GM12878 (cell line): ENCODE data around the gene PPT1. TPM values are rescaled to one million over a fixed set of nuclear protein-coding genes. Genes with fewer than 3 reads are reported as not detected.

Experiments used
- ATAC-seq: fragments of 200-7000 bp; cut with Tn5 transposase; 3 replicates; pipeline ENCODE4 v1.9.1; 2020; ENCODE audit warnings: mild to moderate bottlenecking, moderate library complexity
- BruUV-seq: library from RNA; stranded (reverse); fragments of 400-500 nt; replicated peaks from 2 replicates; lab custom pipeline; 2021; lab: Mats Ljungman, UMichigan
- CTCF ChIA-PET: fragments of 300-600 bp; sonication (Branson Sonifier 250); formaldehyde crosslinking; extraction: SDS; loops from one replicate; lab custom pipeline; 2021; ENCODE audit warnings: inconsistent platforms; lab: Yijun Ruan, JAX
- POLR2A ChIA-PET: fragments of 350-600 bp; formaldehyde crosslinking; extraction: SDS; loops from one replicate; lab custom pipeline; 2021; ENCODE audit warnings: inconsistent platforms; lab: Charles Lee
- RAD21 ChIA-PET: fragments of 300-600 bp; sonication (Branson Sonifier 250); formaldehyde crosslinking; loops from one replicate; lab custom pipeline; 2023; ENCODE audit warnings: antibody characterized with exemption; ENCODE audit not compliant: unreplicated experiment; lab: Charles Lee
- SMC1A ChIA-PET: fragments of 300-600 bp; sonication (Branson Sonifier 250); formaldehyde crosslinking; loops from one replicate; lab custom pipeline; 2023; ENCODE audit not compliant: unreplicated experiment, uncharacterized antibody; lab: Charles Lee
- DNase-seq: peaks from one replicate; pipeline ENCODE4 v3.0.0-alpha.2; 2011; ENCODE audit warnings: low read depth, low spot score
- FAIRE-seq: peaks from 3 replicates; lab custom pipeline; 2011; peaks lifted over from hg19 to GRCh38; lab: Jason Lieb, UNC
- H2AFZ ChIP-seq: 2 replicates; pipeline ENCODE4 v1.6.0; 2011; ENCODE audit warnings: low read depth, low read length, control low read depth; ENCODE audit not compliant: control insufficient read depth
- H3K27ac ChIP-seq: 2 replicates; pipeline ENCODE4 v1.5.1; 2011; ENCODE audit warnings: control low read depth; ENCODE audit not compliant: control insufficient read depth, insufficient read depth
- H3K27me3 ChIP-seq, 2 experiments: replicated peaks in 1 of 2; 2 replicates each; pipeline versions ENCODE4 v1.6.0 to v1.6.1; 2011; ENCODE audit warnings: low read length in 1 of 2; ENCODE audit not compliant: control insufficient read depth in 2 of 2, insufficient read depth in 2 of 2
- H3K36me3 ChIP-seq, 2 experiments: 2 replicates each; pipeline ENCODE4 v1.5.1; 2011; ENCODE audit warnings: low read length in 1 of 2; ENCODE audit not compliant: control insufficient read depth in 2 of 2, insufficient read depth in 2 of 2
- H3K4me1 ChIP-seq: 2 replicates; pipeline ENCODE4 v1.6.1; 2011; ENCODE audit warnings: mild to moderate bottlenecking, low read length, moderate library complexity, mixed read lengths; ENCODE audit not compliant: control insufficient read depth, insufficient read depth
- H3K4me2 ChIP-seq: 2 replicates; pipeline ENCODE4 v1.6.0; 2011; ENCODE audit warnings: control low read depth; ENCODE audit not compliant: control insufficient read depth, insufficient read depth
- H3K4me3 ChIP-seq: fragments of 200-600 bp; sonication (generic); 2 replicates; pipeline ENCODE4 v1.5.1; 2016
- H3K79me2 ChIP-seq: 2 replicates; pipeline ENCODE4 v1.6.0; 2011; ENCODE audit warnings: low read length; ENCODE audit not compliant: control insufficient read depth, insufficient read depth
- H3K9ac ChIP-seq: 2 replicates; pipeline ENCODE4 v1.8.0; 2011; ENCODE audit warnings: low read length, control low read depth, mixed read lengths; ENCODE audit not compliant: control insufficient read depth, insufficient read depth
- H3K9me3 ChIP-seq: replicated peaks from 3 replicates; pipeline ENCODE4 v1.5.1; 2011; ENCODE audit warnings: mild to moderate bottlenecking, low read length; ENCODE audit not compliant: control insufficient read depth, insufficient read depth
- H4K20me1 ChIP-seq: 2 replicates; pipeline ENCODE4 v1.6.0; 2011; ENCODE audit not compliant: control insufficient read depth, insufficient read depth
- CEBPZ ChIP-seq: fragments of 150-350 bp; IDR thresholded peaks from 2 replicates; pipeline ENCODE4 v1.6.1; 2016; ENCODE audit warnings: low read depth, low read length
- SMC3 ChIP-seq: IDR thresholded peaks from 2 replicates; pipeline ENCODE4 v1.6.1; 2011; ENCODE audit warnings: low read length, improper control_type of control experiment, borderline replicate concordance
- WGBS: methylation state at CpG from one replicate; pipeline ENCODE4 v1.1.6; 2016; ENCODE audit warnings: low lambda C conversion rate; ENCODE audit not compliant: insufficient replicate concordance, insufficient coverage; ENCODE audit errors: missing lambda C conversion rate; 5-methylcytosine and 5-hydroxymethylcytosine counted together
- in situ Hi-C: fragments of 300-500 bp; cut with MboI; formaldehyde crosslinking; loops from 9 replicates; pipeline ENCODE4 v1.14.3; 2018; ENCODE audit warnings: mixed read lengths
- intact Hi-C: fragments of 100-400 bp; cut with micrococcal nuclease; formaldehyde crosslinking; loops from one replicate; pipeline ENCODE4 v1.14.2; 2022; ENCODE audit not compliant: unreplicated experiment
- polyA plus RNA-seq, 11 experiments: library from polyadenylated mRNA; depleted of rRNA in 4 of 11; unstranded in 6 of 11; stranded (reverse) in 5 of 11; fragments of >200 nt; fragmentation: Nextera tagmentation in 4 of 11; fragmentation: Illumina TruSeq in 1 of 11; extraction: Ambion mirVana in 4 of 11; extraction: Trizol in 1 of 11; gene quantifications; 1 replicate in 1 of 11; 2 replicates in 10 of 11; pipeline versions ENCODE4 v1.2.1 to v1.2.3, GENCODE V29; 2011 to 2016; ENCODE audit warnings: inconsistent platforms in 2 of 11, missing spikeins in 2 of 11, low read depth in 1 of 11
- total RNA-seq, 4 experiments: library from RNA; depleted of rRNA in 3 of 4; stranded (reverse); fragments of >200 nt in 3 of 4; fragmentation: Illumina TruSeq in 1 of 4; extraction: Trizol in 1 of 4; gene quantifications; 2 replicates each; pipeline versions ENCODE4 v1.2.1 to v1.2.3, GENCODE V29; 2013 to 2021

The PPT1 gene
- total and polyA plus RNA-seq, 10 of the 15 experiments (the other 5 are each of a cell fraction or from before 2014, with no cell fraction given) = 50.4 to 147 (median 103) TPM

- no peaks in the 10 kb centered on the region for H3K4me1 ChIP-seq
- FAIRE-seq (no peak), ATAC-seq (no peak), DNase-seq (no peak)
- BruUV-seq = no TSS peak
- H3K27ac ChIP-seq = no peak overlapping the region
- H3K79me2 ChIP-seq = no peaks in the 10 kb centered on the region
- no peak overlapping the region for H2AFZ ChIP-seq
- H4K20me1 ChIP-seq = no peaks in the 10 kb centered on the region
- TF ChIP-seq CEBPZ (no peak), SMC3 (no peak)
- no peaks in the 10 kb centered on the region for H3K27me3 ChIP-seq
- H3K4me2 ChIP-seq = no peak overlapping the region
- POLR2A ChIA-PET = no interaction called here
- H3K4me3 ChIP-seq = no peak overlapping the region
- RAD21 ChIA-PET = no interaction called here
- in situ Hi-C loops (no loop called here), intact Hi-C loops (no loop called here)
- no peaks in the 10 kb centered on the region for H3K36me3 ChIP-seq
- no peaks in the 10 kb centered on the region; the same call in 1 of the 3 replicates for H3K9me3 ChIP-seq
- H3K9ac ChIP-seq = no peak overlapping the region
- WGBS = 75% methylated on average over 6 of the region's 6 CpGs
- CTCF ChIA-PET = no interaction called here
- SMC1A ChIA-PET = interaction anchor here (0.7 to 0.8 kb wide), 2 partner anchors 18 to 241 kb away, joined by 3 read pairs; no protein-coding TSS in a partner anchor
Observed at GRCh38 chr1:40107290-40107959, 10.4 kb upstream of the PPT1 start.
